Activated T-helper 2 cell treated with anti-CD3 and anti-CD28 coated beads, Interferon-gamma antibody, Interleukin-2, Interleukin-4, amounts not matched to agents 10 μg/mL and 5 μg/mL and 100 μg/mL, durations not matched to agents 14 hours and 24 hours and 36 hours (primary cell): Measurements from ENCODE around the gene CASP6. TPM values are rescaled to one million over a fixed set of nuclear protein-coding genes. Genes with fewer than 3 reads are reported as not detected.
A peak's percentile ranks its signal among the peaks of the same experiment; 100 is the strongest.

Experiments used
- DNase-seq: peaks from one replicate; pipeline ENCODE4 v3.0.0; 2021; ENCODE audit warnings: low spot score
- H3K27ac Mint-ChIP-seq: one replicate; pipeline ENCODE4 v1.8.0; 2021; ENCODE audit warnings: mixed read lengths
- H3K27me3 Mint-ChIP-seq: one replicate; pipeline ENCODE4 v1.8.0; 2021; ENCODE audit warnings: low read depth, mixed read lengths
- H3K36me3 Mint-ChIP-seq: one replicate; pipeline ENCODE4 v1.8.0; 2021; ENCODE audit warnings: low read depth, mixed read lengths
- H3K4me1 Mint-ChIP-seq: one replicate; pipeline ENCODE4 v1.8.0; 2021; ENCODE audit warnings: low read depth, mixed read lengths
- H3K4me3 Mint-ChIP-seq: one replicate; pipeline ENCODE4 v1.8.0; 2021; ENCODE audit warnings: low read depth, mild to moderate bottlenecking, moderate library complexity, mixed read lengths
- H3K9me3 Mint-ChIP-seq: one replicate; pipeline ENCODE4 v1.8.0; 2021; ENCODE audit warnings: mixed read lengths
- intact Hi-C: fragments of 100-400 bp; cut with micrococcal nuclease; formaldehyde crosslinking; loops from one replicate; pipeline ENCODE4 v1.15.1; 2023
- total RNA-seq: library from RNA; stranded (reverse); gene quantifications from 2 replicates; pipeline ENCODE4 v1.2.3, GENCODE V29; 2022

CASP6 gene
- total RNA-seq, 1 donor from 2014 or later = 31.8 TPM

GRCh38 chr4:109730619-109731545, 27.6 kb upstream of the CASP6 start:
- Mint-ChIP-seq H3K4me1 (peaks cover 14% of the 10 kb centered on the region), H3K27ac (no peak overlapping the region), H3K27me3 (no peaks in the 10 kb centered on the region), H3K9me3 (no peaks in the 10 kb centered on the region), H3K4me3 (peak overlapping the region; percentile 79), H3K36me3 (peaks cover 5% of the 10 kb centered on the region)
- intact Hi-C loops = loop anchor here (1.0 to 2.0 kb wide), 3 partner anchors 28 to 170 kb away; partner anchors contain the start of genes CASP6, GAR1 and MCUB
- no peak for DNase-seq

GRCh38 chr4:109729718-109730618, 26.7 kb upstream of the CASP6 start, which contains the start of gene PLA2G12A:
Gene PLA2G12A, minus strand, starts transcription at chr4:109730070. Its CDS starts 261 bp downstream, at chr4:109729809.
- peak; percentile 68 for DNase-seq
- Mint-ChIP-seq H3K27me3 (no peaks in the 10 kb centered on the region), H3K27ac (no peak within 1 kb of the TSS), H3K4me1 (peaks cover 14% of the 10 kb centered on the region), H3K4me3 (peak within 1 kb of the TSS; percentile 82), H3K36me3 (peaks cover 5% of the 10 kb centered on the region), H3K9me3 (no peaks in the 10 kb centered on the region)
- intact Hi-C loops = loop anchor here (1.0 to 2.0 kb wide), 3 partner anchors 27 to 169 kb away; partner anchors contain the start of genes CASP6, GAR1 and MCUB

- Mint-ChIP-seq H3K4me1 (peaks cover 14% of the 10 kb centered on the region), H3K9me3 (no peaks in the 10 kb centered on the region), H3K27ac (no peak overlapping the region), H3K27me3 (no peaks in the 10 kb centered on the region), H3K36me3 (peaks cover 5% of the 10 kb centered on the region), H3K4me3 (peak overlapping the region; percentile 82)
- intact Hi-C loops = no loop called here
- DNase-seq = no peak
These were observed 26.0 kb upstream of the CASP6 start for GRCh38 chr4:109729117-109729717.

GRCh38 chr4:109728385-109728784, 25.1 kb upstream of the CASP6 start:
- Mint-ChIP-seq H3K27ac (no peak overlapping the region), H3K4me3 (no peak overlapping the region), H3K4me1 (peaks cover 14% of the 10 kb centered on the region), H3K9me3 (no peaks in the 10 kb centered on the region), H3K36me3 (peaks cover 5% of the 10 kb centered on the region), H3K27me3 (no peaks in the 10 kb centered on the region)
- no peak for DNase-seq
- intact Hi-C loops = no loop called here

- no peaks in the 10 kb centered on the region for H3K27me3 Mint-ChIP-seq
- no peak overlapping the region for H3K4me3 Mint-ChIP-seq
- H3K36me3 Mint-ChIP-seq = peaks cover 16% of the 10 kb centered on the region
- no peak overlapping the region for H3K27ac Mint-ChIP-seq
- H3K9me3 Mint-ChIP-seq = peaks cover 6% of the 10 kb centered on the region
- H3K4me1 Mint-ChIP-seq = peaks cover 4% of the 10 kb centered on the region
- DNase-seq = no peak
- intact Hi-C loops = no loop called here
These were observed 19.9 kb upstream of the CASP6 start for GRCh38 chr4:109723110-109723509.

- DNase-seq = no peak
- no peak overlapping the region for H3K4me3 Mint-ChIP-seq
- no peak overlapping the region for H3K27ac Mint-ChIP-seq
- no peaks in the 10 kb centered on the region for H3K27me3 Mint-ChIP-seq
- H3K4me1 Mint-ChIP-seq = no peaks in the 10 kb centered on the region
- intact Hi-C loops = no loop called here
- peaks cover 13% of the 10 kb centered on the region for H3K36me3 Mint-ChIP-seq
- peaks cover 6% of the 10 kb centered on the region for H3K9me3 Mint-ChIP-seq
These were observed 19.1 kb upstream of the CASP6 start for GRCh38 chr4:109722357-109722756.

- H3K4me3 Mint-ChIP-seq = no peak overlapping the region
- intact Hi-C loops = no loop called here
- no peaks in the 10 kb centered on the region for H3K27me3 Mint-ChIP-seq
- peaks cover 4% of the 10 kb centered on the region for H3K4me1 Mint-ChIP-seq
- peaks cover 6% of the 10 kb centered on the region for H3K9me3 Mint-ChIP-seq
- H3K36me3 Mint-ChIP-seq = peaks cover 25% of the 10 kb centered on the region
- DNase-seq = no peak
- H3K27ac Mint-ChIP-seq = no peak overlapping the region
These were observed 17.8 kb upstream of the CASP6 start for GRCh38 chr4:109721033-109721432.

- Mint-ChIP-seq H3K9me3 (peaks cover 6% of the 10 kb centered on the region), H3K36me3 (peaks cover 27% of the 10 kb centered on the region), H3K4me3 (no peak overlapping the region), H3K27ac (no peak overlapping the region), H3K4me1 (peaks cover 7% of the 10 kb centered on the region), H3K27me3 (no peaks in the 10 kb centered on the region)
- intact Hi-C loops = no loop called here
- DNase-seq = no peak
These were observed 16.4 kb upstream of the CASP6 start for GRCh38 chr4:109719604-109720003.

- H3K27ac Mint-ChIP-seq = no peak overlapping the region
- intact Hi-C loops = no loop called here
- no peaks in the 10 kb centered on the region for H3K27me3 Mint-ChIP-seq
- no peak for DNase-seq
- no peak overlapping the region for H3K4me3 Mint-ChIP-seq
- H3K9me3 Mint-ChIP-seq = peaks cover 6% of the 10 kb centered on the region
- peaks cover 29% of the 10 kb centered on the region for H3K36me3 Mint-ChIP-seq
- peaks cover 7% of the 10 kb centered on the region for H3K4me1 Mint-ChIP-seq
These were observed 15.5 kb upstream of the CASP6 start for GRCh38 chr4:109718759-109719158.

- Mint-ChIP-seq H3K4me1 (peaks cover 7% of the 10 kb centered on the region), H3K9me3 (no peaks in the 10 kb centered on the region), H3K27me3 (no peaks in the 10 kb centered on the region), H3K36me3 (peaks cover 21% of the 10 kb centered on the region), H3K4me3 (no peak overlapping the region), H3K27ac (no peak overlapping the region)
- no peak for DNase-seq
- intact Hi-C loops = no loop called here
These were observed 10.3 kb upstream of the CASP6 start for GRCh38 chr4:109713500-109713899.

- Mint-ChIP-seq H3K4me3 (no peak overlapping the region), H3K27me3 (no peaks in the 10 kb centered on the region), H3K27ac (no peak overlapping the region), H3K36me3 (peaks cover 3% of the 10 kb centered on the region), H3K4me1 (peaks cover 2% of the 10 kb centered on the region), H3K9me3 (no peaks in the 10 kb centered on the region)
- DNase-seq = no peak
- intact Hi-C loops = no loop called here
These were observed 5.7 kb upstream of the CASP6 start for GRCh38 chr4:109708990-109709389.

GRCh38 chr4:109708435-109708834, 5.2 kb upstream of the CASP6 start:
- Mint-ChIP-seq H3K9me3 (no peaks in the 10 kb centered on the region), H3K4me1 (peaks cover 6% of the 10 kb centered on the region), H3K27ac (no peak overlapping the region), H3K36me3 (peaks cover 3% of the 10 kb centered on the region), H3K4me3 (no peak overlapping the region), H3K27me3 (no peaks in the 10 kb centered on the region)
- intact Hi-C loops = no loop called here
- DNase-seq = no peak
